ENCODE data around the gene CAPG.

GRCh38 chr2:85394261-85394681 lies 15.9 kb downstream of the CAPG start:
- TF ChIP-seq CTCF (IDR thresholded peaks at IDR 0.05) (no peak), POLR2A (IDR thresholded peaks at IDR 0.05) (no peak)

All from right lobe of liver (tissue), 4 donors.